Thyroid gland (tissue), 4 donors: ENCODE results near the gene NENF. TPM values are rescaled to one million over a fixed set of nuclear protein-coding genes. Genes with fewer than 3 reads are reported as not detected.
"Not testable (repeated sequence)": the region's sequence is repeated elsewhere in the genome, so short reads cannot be mapped to it uniquely, and the experiment has no call there.

ENCODE experiments used
- DNase-seq, 2 donors: peaks; one replicate each; pipeline ENCODE4 v3.0.0-alpha.2; 2019
- H3K27ac ChIP-seq, 3 donors: fragments of 200-600 bp; sonication (generic); 1 replicate in 2 of 3; 2 replicates in 1 of 3; pipeline ENCODE4 v1.5.1; 2016 to 2019; ENCODE audit warnings: mild to moderate bottlenecking in 1 of 3, moderate library complexity in 1 of 3
- H3K27me3 ChIP-seq: fragments of 200-600 bp; sonication (generic); one replicate; pipeline ENCODE4 v1.5.1; 2019
- H3K36me3 ChIP-seq, 2 donors: fragments of 200-600 bp; sonication (generic); one replicate each; pipeline ENCODE4 v1.5.1; 2016 to 2019
- H3K4me1 ChIP-seq, 2 donors: fragments of 200-600 bp; sonication (generic); one replicate each; pipeline ENCODE4 v1.5.1; 2017 to 2019
- H3K4me3 ChIP-seq, 3 donors: fragments of 200-600 bp; sonication (generic); replicated peaks in 1 of 3; 1 replicate in 2 of 3; 2 replicates in 1 of 3; pipeline ENCODE4 v1.5.1; 2016; ENCODE audit warnings: mild to moderate bottlenecking in 1 of 3
- H3K9me3 ChIP-seq: fragments of 200-600 bp; sonication (generic); one replicate; pipeline ENCODE4 v1.5.1; 2017
- POLR2A ChIP-seq, 2 donors: fragments of 450-650 bp; IDR thresholded peaks; one replicate each; pipeline ENCODE4 v1.6.1; 2017; ENCODE audit warnings: antibody characterized with exemption in 2 of 2, mild to moderate bottlenecking in 2 of 2, moderate library complexity in 1 of 2
- WGBS, 2 donors: methylation state at CpG; one replicate each; pipeline ENCODE4 v1.1.5; 2017; 5-methylcytosine and 5-hydroxymethylcytosine counted together
- intact Hi-C: fragments of 100-400 bp; cut with DNase I; formaldehyde crosslinking; loops from one replicate; pipeline ENCODE4 v1.15.1; 2023
- total RNA-seq, 4 donors: library from RNA; depleted of rRNA; stranded (reverse); fragments of >200 nt; gene quantifications; one replicate each; pipeline ENCODE4 v1.2.3, GENCODE V29; 2016
- TF ChIP-seq, protein P1 (sequence below), 6 experiments: fragments of 200-600 bp in 3 of 6; fragments of 450-650 bp in 3 of 6; sonication (generic) in 3 of 6; IDR thresholded peaks; one replicate each; pipeline ENCODE4 v1.5.1; 2016 to 2019; ENCODE audit warnings: antibody characterized with exemption in 6 of 6, mild to moderate bottlenecking in 2 of 6, inconsistent platforms in 1 of 6, moderate library complexity in 1 of 6

NENF gene
- 100 to 1,000 TPM in 3 of 4 donors, 10 to 100 TPM in 1; 42.4 to 181 (median 122) TPM for total RNA-seq

DNA sequence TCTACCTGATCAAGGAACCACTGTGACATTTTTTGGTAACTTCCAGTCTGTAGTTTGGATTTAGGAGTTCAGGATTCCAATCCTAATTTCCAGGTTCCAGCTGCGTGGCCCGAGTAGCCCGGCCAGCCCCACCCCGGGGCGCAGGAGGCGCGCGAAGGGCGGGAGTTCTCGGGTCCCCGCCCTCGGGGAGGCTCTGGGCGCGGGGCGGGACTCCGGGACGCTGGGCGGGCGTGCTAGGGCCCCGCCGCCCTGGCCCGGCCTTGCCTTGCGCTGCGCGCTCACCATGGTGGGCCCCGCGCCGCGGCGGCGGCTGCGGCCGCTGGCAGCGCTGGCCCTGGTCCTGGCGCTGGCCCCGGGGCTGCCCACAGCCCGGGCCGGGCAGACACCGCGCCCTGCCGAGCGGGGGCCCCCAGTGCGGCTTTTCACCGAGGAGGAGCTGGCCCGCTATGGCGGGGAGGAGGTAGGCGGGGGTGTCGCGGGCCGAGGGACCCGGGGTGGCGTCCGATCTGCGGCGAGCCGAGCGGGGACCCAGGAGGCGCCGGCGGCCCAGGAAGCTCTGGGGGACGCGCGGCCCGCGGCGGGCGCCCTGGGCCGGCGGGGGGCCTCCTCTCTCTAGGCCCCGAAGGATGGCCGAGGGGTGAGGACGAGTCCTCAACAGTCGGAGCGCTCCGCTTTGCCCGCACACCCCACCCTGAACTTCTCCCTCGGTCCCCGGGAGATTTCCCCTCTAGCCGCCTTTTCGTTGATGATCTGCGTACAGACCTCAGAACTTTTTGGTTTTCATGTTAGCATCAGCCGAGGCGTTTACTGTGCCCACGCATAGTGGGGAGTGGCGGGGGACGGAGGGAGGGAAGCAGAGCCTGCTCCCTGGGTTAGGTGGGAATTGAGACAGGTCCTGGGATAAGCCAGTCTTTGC lies at the start of gene NENF:
Gene NENF, plus strand, starts transcription at position 260 of the 916 bp plus-strand sequence. Its CDS starts 24 bp downstream, at position 284.
- WGBS, 2 donors = 2 to 6% methylated on average over 7 to 47 of the region's 86 CpGs

GRCh38 chr1:212386029-212386428 lies 46.7 kb upstream of the NENF start:
- Histone ChIP-seq H3K36me3 (no peaks in the 10 kb centered on the region), H3K27me3 (no peaks in the 10 kb centered on the region), H3K4me1 (no peaks in the 10 kb centered on the region), H3K4me3 (no peak overlapping the region), H3K9me3 (no peaks in the 10 kb centered on the region), H3K27ac (no peak overlapping the region)
- TF ChIP-seq POLR2A (IDR thresholded peaks at IDR 0.05) = no peak
- TF ChIP-seq, protein P1, sequence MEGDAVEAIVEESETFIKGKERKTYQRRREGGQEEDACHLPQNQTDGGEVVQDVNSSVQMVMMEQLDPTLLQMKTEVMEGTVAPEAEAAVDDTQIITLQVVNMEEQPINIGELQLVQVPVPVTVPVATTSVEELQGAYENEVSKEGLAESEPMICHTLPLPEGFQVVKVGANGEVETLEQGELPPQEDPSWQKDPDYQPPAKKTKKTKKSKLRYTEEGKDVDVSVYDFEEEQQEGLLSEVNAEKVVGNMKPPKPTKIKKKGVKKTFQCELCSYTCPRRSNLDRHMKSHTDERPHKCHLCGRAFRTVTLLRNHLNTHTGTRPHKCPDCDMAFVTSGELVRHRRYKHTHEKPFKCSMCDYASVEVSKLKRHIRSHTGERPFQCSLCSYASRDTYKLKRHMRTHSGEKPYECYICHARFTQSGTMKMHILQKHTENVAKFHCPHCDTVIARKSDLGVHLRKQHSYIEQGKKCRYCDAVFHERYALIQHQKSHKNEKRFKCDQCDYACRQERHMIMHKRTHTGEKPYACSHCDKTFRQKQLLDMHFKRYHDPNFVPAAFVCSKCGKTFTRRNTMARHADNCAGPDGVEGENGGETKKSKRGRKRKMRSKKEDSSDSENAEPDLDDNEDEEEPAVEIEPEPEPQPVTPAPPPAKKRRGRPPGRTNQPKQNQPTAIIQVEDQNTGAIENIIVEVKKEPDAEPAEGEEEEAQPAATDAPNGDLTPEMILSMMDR (IDR thresholded peaks at IDR 0.05) = no peak
- DNase-seq = no peak
- 78 to 83% methylated on average over 1 of the region's 1 CpG for WGBS, 2 donors
- intact Hi-C loops = no loop called here

More for the DNA sequence above, at the start of gene NENF:
- intact Hi-C loops = no loop called here
- Histone ChIP-seq H3K27me3 (no peaks in the 10 kb centered on the region), H3K27ac (peak within 1 kb of the TSS; percentile 2 to 72 (median 67)), H3K36me3 (no peaks in the 10 kb centered on the region), H3K4me3 (peak within 1 kb of the TSS; percentile 5 to 83 (median 81)), H3K9me3 (no peaks in the 10 kb centered on the region), H3K4me1 (peaks cover 13 to 16% of the 10 kb centered on the region in 2 donors)
- TF ChIP-seq, protein P1 (IDR thresholded peaks at IDR 0.05) = no peak
- TF ChIP-seq POLR2A (IDR thresholded peaks at IDR 0.05) = peak; percentile 83 to 95
- peak; percentile 81 to 88 for DNase-seq

GRCh38 chr1:212388985-212389716 lies 43.6 kb upstream of the NENF start:
- Histone ChIP-seq H3K4me3 (no peak overlapping the region), H3K27me3 (no peaks in the 10 kb centered on the region), H3K27ac (no peak overlapping the region), H3K9me3 (no peaks in the 10 kb centered on the region), H3K4me1 (no peaks in the 10 kb centered on the region), H3K36me3 (no peaks in the 10 kb centered on the region)
- 100% methylated on average over 1 of the region's 1 CpG for WGBS, 2 donors
- intact Hi-C loops = no loop called here
- DNase-seq = no peak
- TF ChIP-seq, protein P1 (IDR thresholded peaks at IDR 0.05) = no peak
- TF ChIP-seq POLR2A (IDR thresholded peaks at IDR 0.05) = no peak

DNA sequence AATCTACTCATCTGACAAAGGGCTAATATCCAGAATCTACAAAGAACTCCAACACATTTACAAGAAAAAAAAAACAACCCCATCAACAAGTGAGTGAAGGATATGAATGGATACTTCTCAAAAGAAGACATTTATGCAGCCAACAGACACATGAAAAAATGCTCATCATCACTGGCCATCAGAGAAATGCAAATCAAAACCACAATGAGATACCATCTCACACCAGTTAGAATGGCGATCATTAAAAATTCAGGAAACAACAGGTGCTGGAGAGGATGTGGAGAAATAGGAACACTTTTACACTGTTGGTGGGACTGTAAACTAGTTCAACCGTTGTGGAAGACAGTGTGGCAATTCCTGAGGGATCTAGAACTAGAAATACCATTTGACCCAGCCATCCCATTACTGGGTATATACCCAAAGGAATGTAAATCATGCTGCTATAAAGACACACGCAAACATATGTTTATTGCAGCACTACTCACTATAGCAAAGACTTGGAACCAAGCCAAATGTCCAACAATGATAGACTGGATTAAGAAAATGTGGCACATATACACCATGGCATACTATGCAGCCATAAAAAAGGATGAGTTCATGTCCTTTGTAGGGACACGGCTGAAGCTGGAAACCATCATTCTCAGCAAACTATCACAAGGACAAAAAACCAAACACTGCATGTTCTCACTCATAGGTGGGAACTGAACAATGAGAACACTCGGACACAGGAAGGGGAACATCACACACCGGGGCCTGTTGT lies 36.9 kb upstream of the NENF start:
- not testable (repeated sequence) for DNase-seq, H3K4me3 ChIP-seq

DNA sequence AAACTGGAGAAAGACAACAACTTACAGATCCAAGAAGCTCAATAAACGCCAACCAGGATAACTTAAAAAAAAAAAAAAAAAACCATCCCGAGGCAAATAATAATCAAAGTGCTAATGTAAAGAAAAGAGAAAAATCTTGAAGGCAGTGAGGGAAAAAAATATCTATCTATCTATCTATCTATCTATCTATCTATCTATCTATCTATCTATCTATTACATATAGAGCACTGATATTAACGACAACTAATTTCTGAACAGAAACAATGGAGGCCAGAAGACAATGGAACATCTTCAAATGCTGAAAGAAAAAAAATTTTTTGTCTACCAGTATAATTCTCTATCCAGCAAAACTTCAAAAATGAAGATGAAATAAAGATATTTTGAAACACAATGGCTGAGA lies 36.1 kb upstream of the NENF start:
- Histone ChIP-seq H3K36me3 (no peaks in the 10 kb centered on the region), H3K9me3 (no peaks in the 10 kb centered on the region), H3K27me3 (no peaks in the 10 kb centered on the region), H3K27ac (no peak overlapping the region), H3K4me3 (no peak overlapping the region), H3K4me1 (no peaks in the 10 kb centered on the region)
- TF ChIP-seq POLR2A (IDR thresholded peaks at IDR 0.05) = no peak
- TF ChIP-seq, protein P1 (IDR thresholded peaks at IDR 0.05) = no peak
- intact Hi-C loops = no loop called here
- DNase-seq = no peak
- 95 to 97% methylated on average over 3 of the region's 3 CpGs for WGBS, 2 donors

More for the DNA sequence above, 36.9 kb upstream of the NENF start:
- H3K4me1 ChIP-seq, intact Hi-C loops, H3K27me3 ChIP-seq, H3K36me3 ChIP-seq, H3K27ac ChIP-seq, H3K9me3 ChIP-seq: not testable (repeated sequence)
- WGBS, 2 donors = 94 to 98% methylated on average over 6 of the region's 6 CpGs
